Midbrain (tissue), 1 donor: ENCODE measurements around the gene SPDYE16.
"Not testable (repeated sequence)": the region's sequence is repeated elsewhere in the genome, so short reads cannot be mapped to it uniquely, and the experiment has no call there.

ENCODE experiments used
- DNase-seq: peaks from one replicate; lab custom pipeline; 2025; lab: John Stamatoyannopoulos, UW

The SPDYE16 gene

GRCh38 chr7:76543197-76543596, at the start of gene SPDYE16:
Gene SPDYE16 (minus strand): TSS chr7:76543297. CDS start chr7:76541459, 1,838 bp downstream.
- DNase-seq: not testable (repeated sequence)

GRCh38 chr7:76592694-76593093, 49.6 kb upstream of the SPDYE16 start:
- not testable (repeated sequence) for DNase-seq

GRCh38 chr7:76591602-76592304, 48.7 kb upstream of the SPDYE16 start:
- not testable (repeated sequence) for DNase-seq

GRCh38 chr7:76591033-76591432, 47.9 kb upstream of the SPDYE16 start:
- not testable (repeated sequence) for DNase-seq

- DNase-seq: not testable (repeated sequence)
These were observed 45.5 kb upstream of the SPDYE16 start for GRCh38 chr7:76588586-76588985.

- DNase-seq: not testable (repeated sequence)
These were observed 43.7 kb upstream of the SPDYE16 start for GRCh38 chr7:76586585-76587315.

GRCh38 chr7:76583636-76584281, 40.7 kb upstream of the SPDYE16 start:
- not testable (repeated sequence) for DNase-seq

GRCh38 chr7:76582848-76583631, 39.9 kb upstream of the SPDYE16 start:
- DNase-seq: peak; percentile 21

- DNase-seq: not testable (repeated sequence)
These were observed 33.0 kb upstream of the SPDYE16 start for GRCh38 chr7:76575919-76576655.

- not testable (repeated sequence) for DNase-seq
These were observed 32.3 kb upstream of the SPDYE16 start for GRCh38 chr7:76575431-76575830.

GRCh38 chr7:76572296-76572695, 29.2 kb upstream of the SPDYE16 start:
- DNase-seq: not testable (repeated sequence)

- DNase-seq: not testable (repeated sequence)
These were observed 27.3 kb upstream of the SPDYE16 start for GRCh38 chr7:76570324-76570775.

GRCh38 chr7:76568742-76569141, 25.6 kb upstream of the SPDYE16 start:
- not testable (repeated sequence) for DNase-seq

GRCh38 chr7:76567753-76568152, 24.7 kb upstream of the SPDYE16 start:
- not testable (repeated sequence) for DNase-seq

- not testable (repeated sequence) for DNase-seq
These were observed 24.2 kb upstream of the SPDYE16 start for GRCh38 chr7:76567311-76567710.

- not testable (repeated sequence) for DNase-seq
These were observed 21.9 kb upstream of the SPDYE16 start for GRCh38 chr7:76565001-76565400.

- not testable (repeated sequence) for DNase-seq
These were observed 18.2 kb upstream of the SPDYE16 start for GRCh38 chr7:76561342-76561741.

GRCh38 chr7:76560157-76560556, 17.1 kb upstream of the SPDYE16 start:
- not testable (repeated sequence) for DNase-seq

GRCh38 chr7:76559685-76560084, 16.6 kb upstream of the SPDYE16 start:
- DNase-seq: not testable (repeated sequence)

- DNase-seq: not testable (repeated sequence)
These were observed 8.9 kb upstream of the SPDYE16 start for GRCh38 chr7:76551992-76552391.

- DNase-seq: not testable (repeated sequence)
These were observed 6.8 kb upstream of the SPDYE16 start for GRCh38 chr7:76549855-76550248.
